T-cell (primary cell): Measurements from ENCODE around the gene TCTA. TPM values are rescaled to one million over a fixed set of nuclear protein-coding genes. Genes with fewer than 3 reads are reported as not detected.

Source experiments
- ATAC-seq, 4 experiments: fragments of 200-7000 bp in 3 of 4; fragments of 150-1000 bp in 1 of 4; cut with Tn5 transposase; replicated peaks in 1 of 4; 1 replicate in 3 of 4; 2 replicates in 1 of 4; pipeline ENCODE4 v1.10.0; 2021; ENCODE audit warnings: moderate library complexity in 3 of 4, mild to moderate bottlenecking in 2 of 4, moderate number of reproducible peaks in 1 of 4
- CTCF ChIA-PET, 2 donors: fragments of 300-600 bp; sonication (Branson Sonifier 250); formaldehyde crosslinking; loops; one replicate each; lab custom pipeline; 2022; ENCODE audit warnings: antibody characterized with exemption in 2 of 2; lab: Charles Lee
- POLR2A ChIA-PET, 2 donors: fragments of 300-600 bp; sonication (Branson Sonifier 250); formaldehyde crosslinking; loops; one replicate each; lab custom pipeline; 2022; ENCODE audit warnings: antibody characterized with exemption in 2 of 2; lab: Charles Lee
- DNase-seq, 35 experiments: peaks; one replicate each; pipeline versions ENCODE4 v3.0.0 to v3.0.0-alpha.2; 2013 to 2023
- H3K27ac ChIP-seq: one replicate; pipeline ENCODE4 v1.5.1; 2013; ENCODE audit warnings: low read length
- H3K27me3 ChIP-seq, 2 experiments: replicated peaks in 1 of 2; 1 replicate in 1 of 2; 2 replicates in 1 of 2; pipeline versions ENCODE4 v1.6.1 to v1.7.0; 2013; ENCODE audit warnings: low read length in 1 of 2, mixed read lengths in 1 of 2; ENCODE audit not compliant: control insufficient read depth in 2 of 2, insufficient read depth in 2 of 2; ENCODE audit errors: extremely low read depth in 1 of 2
- H3K36me3 ChIP-seq, 2 donors: 1 replicate in 1 of 2; 2 replicates in 1 of 2; pipeline versions ENCODE4 v1.6.1 to v1.7.0; 2013; ENCODE audit warnings: low read length in 1 of 2; ENCODE audit not compliant: control insufficient read depth in 2 of 2, insufficient read depth in 1 of 2; ENCODE audit errors: extremely low read depth in 1 of 2
- H3K4me1 ChIP-seq, 2 experiments: 1 replicate in 1 of 2; 2 replicates in 1 of 2; pipeline versions ENCODE4 v1.6.1 to v1.7.0; 2013; ENCODE audit warnings: low read length in 2 of 2, mixed read lengths in 1 of 2; ENCODE audit not compliant: insufficient read depth in 2 of 2, control insufficient read depth in 1 of 2; ENCODE audit errors: extremely low read depth in 1 of 2
- H3K4me3 ChIP-seq, 2 donors: 1 replicate in 1 of 2; 2 replicates in 1 of 2; pipeline versions ENCODE4 v1.5.1 to v1.7.0; 2013; ENCODE audit warnings: mild to moderate bottlenecking in 2 of 2, low read length in 1 of 2, moderate library complexity in 1 of 2; ENCODE audit not compliant: control insufficient read depth in 1 of 2; ENCODE audit errors: extremely low read depth in 1 of 2
- H3K9me3 ChIP-seq: 2 replicates; pipeline ENCODE4 v1.7.0; 2013
- H3K27ac Mint-ChIP-seq, 2 donors: one replicate each; pipeline ENCODE4 v1.8.0; 2020 to 2021; ENCODE audit warnings: mild to moderate bottlenecking in 2 of 2, mixed read lengths in 2 of 2
- H3K27me3 Mint-ChIP-seq, 2 donors: one replicate each; pipeline ENCODE4 v1.8.0; 2021 to 2022; ENCODE audit warnings: mixed read lengths in 2 of 2
- H3K36me3 Mint-ChIP-seq: one replicate; pipeline ENCODE4 v1.8.0; 2021; ENCODE audit warnings: mixed read lengths
- H3K4me1 Mint-ChIP-seq, 3 donors: one replicate each; pipeline ENCODE4 v1.8.0; 2020 to 2022; ENCODE audit warnings: mixed read lengths in 3 of 3, mild to moderate bottlenecking in 1 of 3
- H3K4me3 Mint-ChIP-seq, 3 donors: one replicate each; pipeline ENCODE4 v1.8.0; 2020 to 2022; ENCODE audit warnings: mild to moderate bottlenecking in 3 of 3, mixed read lengths in 3 of 3, moderate library complexity in 3 of 3
- H3K9me3 Mint-ChIP-seq, 3 donors: one replicate each; pipeline ENCODE4 v1.8.0; 2020 to 2022; ENCODE audit warnings: mixed read lengths in 3 of 3
- WGBS: methylation state at CpG from one replicate; pipeline ENCODE4 v1.1.5; 2013; ENCODE audit warnings: missing lambda C conversion rate; ENCODE audit not compliant: insufficient coverage; 5-methylcytosine and 5-hydroxymethylcytosine counted together
- total RNA-seq, 35 experiments: library from RNA in 6 of 35; stranded (reverse) in 6 of 35; fragments of 120-200 nt in 1 of 35; gene quantifications; one replicate each; pipeline versions ENCODE4 v1.2.1 to v1.2.4 and lab custom pipeline; 2013 to 2026

The TCTA gene, protein sequence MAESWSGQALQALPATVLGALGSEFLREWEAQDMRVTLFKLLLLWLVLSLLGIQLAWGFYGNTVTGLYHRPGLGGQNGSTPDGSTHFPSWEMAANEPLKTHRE
- total RNA-seq (10 to 100 TPM; 22.8 to 38.2 (median 34.3) TPM), total RNA-seq (lab: John Stamatoyannopoulos, UW) (9.9 to 30.8 (median 22.4) reads per million in 29 experiments)
- total RNA-seq (2013): 34.5 TPM

DNA sequence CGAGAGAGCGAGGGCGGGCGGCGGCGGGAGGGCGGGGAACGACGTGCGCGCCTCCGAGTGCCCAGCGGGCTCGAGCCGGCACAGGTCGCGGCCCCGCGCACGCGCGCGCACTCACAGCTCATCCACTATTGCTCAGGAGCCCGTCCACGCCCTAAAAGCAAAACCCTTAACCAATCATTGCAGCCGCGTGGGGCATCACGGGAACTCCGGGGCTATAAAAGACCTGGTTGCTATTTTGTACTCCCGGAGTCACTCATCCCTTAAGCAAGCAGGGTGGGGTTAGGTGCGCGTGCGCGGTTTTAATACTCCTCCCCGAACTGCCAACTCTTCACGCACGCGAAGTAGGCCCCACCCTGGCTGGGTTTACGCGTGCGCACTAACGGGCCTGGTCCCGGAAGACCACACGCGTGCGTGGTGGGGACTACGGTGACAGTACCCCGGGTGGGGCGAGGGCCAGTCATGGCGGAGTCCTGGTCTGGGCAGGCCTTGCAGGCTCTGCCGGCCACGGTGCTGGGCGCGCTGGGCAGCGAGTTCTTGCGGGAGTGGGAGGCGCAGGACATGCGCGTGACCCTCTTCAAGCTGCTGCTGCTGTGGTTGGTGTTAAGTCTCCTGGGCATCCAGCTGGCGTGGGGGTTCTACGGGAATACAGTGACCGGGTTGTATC, at the start of gene TCTA, which contains the start of gene RHOA:
TCTA (plus strand) TSS at position 456 of the 664 bp plus-strand sequence; CDS start at position 460, 4 bp downstream.
RHOA (minus strand) TSS at position 9 of the 664 bp plus-strand sequence. CDS start 36,387 bp downstream, outside the sequence.
- POLR2A ChIA-PET: interaction anchor here (0.5 to 1.2 kb wide), 8 partner anchors 17 to 312 kb away, joined by 3 to 8 read pairs (median 4); partner anchors contain the start of genes DAG1 (in 1 of the 2), NICN1 (in 1 of the 2), USP19 (in 1 of the 2) and USP4 (in 1 of the 2)
- DNase-seq (peak; percentile 95 to 100 (median 99)), ATAC-seq (peak; percentile 86 to 90 (median 88))
- Mint-ChIP-seq H3K9me3 (no peaks in the 10 kb centered on the region), H3K4me1 (peaks cover 71 to 79% (median 73%) of the 10 kb centered on the region in 3 donors), H3K4me3 (peak within 1 kb of the TSS; percentile 88 to 94 (median 91)), H3K27me3 (no peaks in the 10 kb centered on the region), H3K36me3 (peaks cover 3% of the 10 kb centered on the region), H3K27ac (peak within 1 kb of the TSS; percentile 95 to 96)
- CTCF ChIA-PET: interaction anchor here (0.7 to 2.3 kb wide), 5 partner anchors 14 to 117 kb away, joined by 3 to 23 read pairs (median 5); partner anchors contain the start of gene USP4 (in 1 of the 2)
- WGBS: under 1% methylated on average over 60 of the region's 62 CpGs
- Histone ChIP-seq H3K4me3 (peak within 1 kb of the TSS; percentile 85 to 94), H3K36me3 (peaks cover 0 to 6% of the 10 kb centered on the region in 2 donors), H3K4me1 (peaks cover 45 to 75% of the 10 kb centered on the region in 2 experiments), H3K27ac (peak within 1 kb of the TSS; percentile 95), H3K27me3 (no peaks in the 10 kb centered on the region), H3K9me3 (no peaks in the 10 kb centered on the region)

DNA sequence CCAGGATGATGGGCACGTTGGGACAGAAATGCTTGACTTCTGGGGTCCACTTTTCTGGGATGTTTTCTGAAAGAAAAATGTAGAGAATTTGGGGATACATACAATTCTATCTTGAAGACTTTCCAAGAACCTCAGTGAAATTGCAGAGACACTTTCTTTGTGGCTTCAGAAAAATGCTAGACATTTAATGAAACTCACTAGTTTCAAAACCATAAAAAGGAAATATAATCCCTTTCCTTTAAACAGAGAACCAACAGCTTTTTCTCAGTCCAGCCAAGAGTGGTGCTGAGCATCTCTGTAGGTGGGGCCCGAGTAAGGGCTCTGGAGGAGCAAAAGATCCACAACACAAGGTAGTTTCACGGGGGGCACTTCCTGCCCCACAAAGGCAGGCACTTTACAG, 49.7 kb upstream of the TCTA start:
- Histone ChIP-seq H3K36me3 (peaks cover 15 to 55% of the 10 kb centered on the region in 2 donors), H3K9me3 (no peaks in the 10 kb centered on the region), H3K27me3 (no peaks in the 10 kb centered on the region), H3K4me1 (peaks cover 0 to 12% of the 10 kb centered on the region in 2 experiments), H3K27ac (no peak overlapping the region), H3K4me3 (no peak overlapping the region)
- ChIA-PET CTCF (interaction anchor here in 1 of 2 donors (2.1 kb wide), 1 partner anchor 22 kb away, joined by 8 read pairs; no protein-coding TSS in a partner anchor), POLR2A (no interaction called here)
- Mint-ChIP-seq H3K4me1 (peaks cover 17 to 18% (median 18%) of the 10 kb centered on the region in 3 donors), H3K27ac (peak overlapping the region; percentile 72 to 86), H3K36me3 (peaks cover 38% of the 10 kb centered on the region), H3K4me3 (no peak overlapping the region), H3K9me3 (no peaks in the 10 kb centered on the region), H3K27me3 (no peaks in the 10 kb centered on the region)
- 33% methylated on average over 1 of the region's 3 CpGs for WGBS
- no peak for DNase-seq
- no peak for ATAC-seq

DNA sequence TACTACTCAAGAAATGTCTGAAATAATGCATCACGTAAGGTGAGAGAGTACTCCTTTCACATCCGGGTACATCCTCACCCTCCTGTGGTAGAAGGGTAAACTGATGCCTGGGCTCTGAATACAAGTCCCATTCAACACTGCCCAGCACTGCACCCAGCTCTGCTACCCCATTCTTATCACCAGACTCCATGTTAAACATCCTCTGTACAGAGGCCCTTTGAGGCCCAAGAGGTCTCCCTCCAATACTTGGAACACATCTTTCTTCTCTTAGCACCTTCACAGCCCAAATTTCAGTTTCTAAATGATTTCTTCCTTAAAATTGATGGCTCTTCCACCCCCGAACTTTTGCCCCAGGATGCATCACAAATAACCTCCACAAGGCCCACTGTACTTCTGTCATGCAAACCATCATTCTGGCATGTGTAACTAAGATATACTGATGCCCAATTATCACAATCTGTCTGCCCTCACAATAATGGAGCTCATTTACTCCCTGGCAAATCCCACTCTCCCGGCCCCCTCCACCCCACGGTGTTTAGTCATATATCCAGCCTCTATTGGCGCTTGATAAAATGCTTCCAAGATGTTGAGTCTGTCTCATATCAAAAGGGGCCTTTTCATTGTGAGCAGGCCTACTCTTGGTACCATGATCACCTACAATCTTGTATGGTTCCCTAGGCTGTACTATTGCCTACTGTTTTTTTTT, 41.5 kb upstream of the TCTA start:
- Mint-ChIP-seq H3K4me1 (peaks cover 15 to 29% (median 26%) of the 10 kb centered on the region in 3 donors), H3K9me3 (no peaks in the 10 kb centered on the region), H3K36me3 (peaks cover 49% of the 10 kb centered on the region), H3K27ac (peak overlapping the region; percentile 20 to 45), H3K27me3 (no peaks in the 10 kb centered on the region), H3K4me3 (no peak overlapping the region)
- Histone ChIP-seq H3K36me3 (peaks cover 10 to 74% of the 10 kb centered on the region in 2 donors), H3K27ac (no peak overlapping the region), H3K9me3 (no peaks in the 10 kb centered on the region), H3K4me1 (no peaks in the 10 kb centered on the region), H3K27me3 (no peaks in the 10 kb centered on the region), H3K4me3 (no peak overlapping the region)
- ChIA-PET POLR2A (interaction anchor here in 1 of 2 donors (0.5 kb wide), 1 partner anchor 76 kb away, joined by 3 read pairs; no protein-coding TSS in a partner anchor), CTCF (interaction anchor here in 1 of 2 donors (0.6 to 0.8 kb wide), 2 partner anchors 19 to 73 kb away, joined by 3 to 4 read pairs; no protein-coding TSS in a partner anchor)
- WGBS: 89% methylated on average over 4 of the region's 6 CpGs
- no peak for ATAC-seq
- no peak for DNase-seq

DNA sequence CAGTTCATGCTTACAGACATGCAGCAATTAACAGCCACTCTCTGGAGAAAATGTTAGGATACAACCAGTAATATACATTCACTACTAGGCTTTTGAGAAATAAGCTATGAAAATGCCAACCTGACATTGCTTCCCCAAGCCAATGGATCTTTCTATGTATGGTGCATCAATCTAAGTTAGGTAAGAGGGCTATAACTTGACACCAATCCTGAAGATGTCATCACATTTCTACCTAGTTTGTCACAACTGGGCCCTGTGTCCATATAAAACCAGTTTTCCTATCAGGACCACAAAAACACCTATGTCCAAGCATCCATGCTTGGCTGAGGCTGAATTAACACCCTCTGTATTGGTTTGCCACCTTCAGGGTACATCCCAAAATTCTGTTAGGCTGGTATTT, 40.3 kb upstream of the TCTA start:
- Histone ChIP-seq H3K27me3 (no peaks in the 10 kb centered on the region), H3K4me1 (peaks cover 0 to under 1% of the 10 kb centered on the region in 2 experiments), H3K4me3 (no peak overlapping the region), H3K27ac (no peak overlapping the region), H3K9me3 (no peaks in the 10 kb centered on the region), H3K36me3 (peaks cover 10 to 63% of the 10 kb centered on the region in 2 donors)
- no peak for ATAC-seq
- no peaks in the 10 kb centered on the region for H3K27me3 Mint-ChIP-seq
- DNase-seq: no peak
- peaks cover 38% of the 10 kb centered on the region for H3K36me3 Mint-ChIP-seq
- H3K4me3 Mint-ChIP-seq: no peak overlapping the region
- H3K27ac Mint-ChIP-seq: peak overlapping the region in 1 of 2 donors; percentile 56
- ChIA-PET CTCF (no interaction called here), POLR2A (interaction anchor here in 1 of 2 donors (0.5 to 0.6 kb wide), 2 partner anchors 39 to 720 kb away, joined by 3 to 4 read pairs; no protein-coding TSS in a partner anchor)
- H3K4me1 Mint-ChIP-seq: peaks cover 19 to 36% (median 30%) of the 10 kb centered on the region in 3 donors
- H3K9me3 Mint-ChIP-seq: no peaks in the 10 kb centered on the region

DNA sequence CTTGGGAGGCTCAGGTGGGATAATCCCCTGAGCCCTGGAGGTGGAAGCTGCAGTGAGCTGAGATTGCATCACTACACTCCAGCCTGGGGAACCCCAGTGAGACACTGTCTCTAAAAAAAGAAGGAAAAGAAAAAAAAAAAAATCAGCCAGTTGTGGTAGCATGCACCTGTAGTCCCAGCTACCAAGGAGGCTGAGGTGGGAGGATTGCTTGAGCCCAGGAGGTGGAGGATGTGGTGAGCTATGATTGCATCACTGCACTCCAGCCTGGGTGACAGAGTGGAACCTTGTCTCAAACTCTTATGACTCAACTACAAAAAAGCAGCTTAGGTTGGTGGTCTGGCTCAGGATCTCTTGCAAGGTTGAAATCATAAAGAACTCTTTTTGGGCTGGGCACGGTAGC, 34.7 kb upstream of the TCTA start:
- ChIA-PET CTCF (interaction anchor here in 1 of 2 donors (0.6 kb wide), 1 partner anchor 197 kb away, joined by 3 read pairs; no protein-coding TSS in a partner anchor), POLR2A (interaction anchor here in 1 of 2 donors (0.6 kb wide), 2 partner anchors 36 to 37 kb away, joined by 3 to 6 read pairs; no protein-coding TSS in a partner anchor)
- Histone ChIP-seq H3K9me3 (no peaks in the 10 kb centered on the region), H3K4me3 (no peak overlapping the region), H3K4me1 (peaks cover 0 to 44% of the 10 kb centered on the region in 2 experiments), H3K27me3 (no peaks in the 10 kb centered on the region), H3K36me3 (peaks cover 10 to 29% of the 10 kb centered on the region in 2 donors), H3K27ac (no peak overlapping the region)
- Mint-ChIP-seq H3K9me3 (no peaks in the 10 kb centered on the region), H3K4me1 (peaks cover 37 to 61% (median 58%) of the 10 kb centered on the region in 3 donors), H3K36me3 (peaks cover 18% of the 10 kb centered on the region), H3K4me3 (no peak overlapping the region), H3K27me3 (no peaks in the 10 kb centered on the region), H3K27ac (peak overlapping the region in 1 of 2 donors; percentile 64)
- DNase-seq: peak in 23 of 35 experiments; percentile 3 to 34 (median 12)
- WGBS: 71% methylated on average over 1 of the region's 1 CpG
- ATAC-seq: peak; percentile 38 to 67 (median 58)
